Measurements from ENCODE around the gene BCAR3. TPM values are rescaled to one million over a fixed set of nuclear protein-coding genes. Genes with fewer than 3 reads are reported as not detected.

BCAR3 gene
- total and polyA plus RNA-seq, 2 of the 4 experiments (the other 2 are of a cell fraction), result 41.4 to 46.4 TPM

- no peak overlapping the region for H4K8ac ChIP-seq (ENCODE audit: low read depth in 2 of 2, low read length in 2 of 2)
- no peak for TF ChIP-seq SMC3 (IDR thresholded peaks at IDR 0.05; ENCODE audit: low read depth, low read length)
- no peak overlapping the region for H3K27ac ChIP-seq (ENCODE audit: insufficient read depth, low read length)
- 0 out of 3 replicates have a peak overlapping the region, but pooled peaks have one; percentile 1 for H2BK15ac ChIP-seq (ENCODE audit: low read depth, low read length)
- H3K4ac ChIP-seq (ENCODE audit: low read depth, low read length), result no peak overlapping the region
- BruUV-seq (replicated peaks), result no TSS peak
- no peak overlapping the region for H4K91ac ChIP-seq (ENCODE audit: insufficient read depth, low read depth, low read length)
- ChIA-PET POLR2A (ENCODE audit: unreplicated experiment) (no interaction called here), CTCF (no interaction called here)
- H3K14ac ChIP-seq (replicated peaks; ENCODE audit: low read depth, low read length), result no peak overlapping the region
- H2AK9ac ChIP-seq (replicated peaks; ENCODE audit: low read depth, low read length, poor library complexity), result no peak overlapping the region
- no peak overlapping the region for H4K5ac ChIP-seq (ENCODE audit: low read depth, low read length)
- peak overlapping the region; percentile 30; the same call in 1 of the 2 replicates for H2AK5ac ChIP-seq (ENCODE audit: low read depth, low read length)
- H2BK120ac ChIP-seq (ENCODE audit: low read depth, low read length), result no peak overlapping the region
- H3K4me1 ChIP-seq (ENCODE audit: control insufficient read depth, insufficient read depth, low read length), result peaks cover 9% of the 10 kb centered on the region
- H3K18ac ChIP-seq (ENCODE audit: low read depth, low read length), result no peak overlapping the region
- DNase-seq, result no peak
- no peak overlapping the region for H2AFZ ChIP-seq (replicated peaks; ENCODE audit: low read length, poor library complexity)
- H4K20me1 ChIP-seq (ENCODE audit: insufficient read depth, low read length), result no peaks in the 10 kb centered on the region
- H2BK20ac ChIP-seq (ENCODE audit: low read depth, low read length), result 0 out of 2 replicates have a peak overlapping the region, but pooled peaks have one; percentile 17
- H3K36me3 ChIP-seq (ENCODE audit: control insufficient read depth, insufficient read depth, low read length), result no peaks in the 10 kb centered on the region
- no peak for ATAC-seq (ENCODE audit: low read depth)
- WGBS, 2 experiments (ENCODE audit: extremely low coverage in 2 of 2, insufficient read length in 1 of 2), result 69% methylated on average over 5 of the region's 10 CpGs; no CpG with 5 or more reads in 1 of the 2 experiments
- H3K79me1 ChIP-seq (ENCODE audit: low read depth in 1 of 2, low read length in 2 of 2), result no peaks in the 10 kb centered on the region
- H3K23ac ChIP-seq (ENCODE audit: low read depth, low read length), result no peak overlapping the region
- intact Hi-C loops (cut with micrococcal nuclease) (no loop called here), in situ Hi-C loops (cut with MboI; ENCODE audit: low sequenced_read_pairs) (no loop called here), dilution Hi-C loops (cut with HindIII; ENCODE audit: low sequenced_read_pairs, unreplicated experiment) (no loop called here)
- no peak overlapping the region for H3K4me2 ChIP-seq (ENCODE audit: low read depth, low read length)
- no peak overlapping the region for H2BK5ac ChIP-seq (ENCODE audit: low read depth, low read length, poor library complexity, severe bottlenecking)
- no peak overlapping the region for H3K9ac ChIP-seq (ENCODE audit: low read depth, low read length)
- H3K9me3 ChIP-seq (ENCODE audit: control insufficient read depth, insufficient read depth, low read length), result no peaks in the 10 kb centered on the region
- H3K4me3 ChIP-seq (ENCODE audit: insufficient read depth, low read depth, low read length), result no peak overlapping the region
- H3K9me1 ChIP-seq (ENCODE audit: insufficient read depth, low read length), result no peaks in the 10 kb centered on the region; the same call in 1 of the 2 replicates
- H3K56ac ChIP-seq (ENCODE audit: extremely low read depth, insufficient read depth, low read length), result no peak overlapping the region
- H3K27me3 ChIP-seq (ENCODE audit: control insufficient read depth, insufficient read depth, low read length), result no peaks in the 10 kb centered on the region
Measured at GRCh38 chr1:93710499-93711453, 29.1 kb upstream of the BCAR3 start.

All from IMR-90 (cell line).